Progenitor cell of endocrine pancreas (in vitro differentiated cells): Measurements from ENCODE around the gene DSG2. TPM values are rescaled to one million over a fixed set of nuclear protein-coding genes. Genes with fewer than 3 reads are reported as not detected.
"Not testable (repeated sequence)": the region's sequence is repeated elsewhere in the genome, so short reads cannot be mapped to it uniquely, and the experiment has no call there.

Source experiments
- DNase-seq: peaks from one replicate; pipeline ENCODE4 v3.0.0; 2021; ENCODE audit warnings: low spot score; ENCODE audit not compliant: unreplicated experiment
- H3K27ac Mint-ChIP-seq: 2 replicates; pipeline ENCODE4 v1.8.0; 2021; ENCODE audit warnings: mild to moderate bottlenecking, moderate library complexity, mixed read lengths
- H3K27me3 Mint-ChIP-seq: 2 replicates; pipeline ENCODE4 v1.8.0; 2021; ENCODE audit warnings: mixed read lengths
- H3K36me3 Mint-ChIP-seq: 2 replicates; pipeline ENCODE4 v1.8.0; 2022; ENCODE audit warnings: mixed read lengths; ENCODE audit not compliant: insufficient read depth
- H3K4me1 Mint-ChIP-seq: 2 replicates; pipeline ENCODE4 v1.8.0; 2021; ENCODE audit warnings: low read depth, mixed read lengths
- H3K4me3 Mint-ChIP-seq: 2 replicates; pipeline ENCODE4 v1.8.0; 2021; ENCODE audit warnings: low read depth, mild to moderate bottlenecking, moderate library complexity, mixed read lengths
- H3K9me3 Mint-ChIP-seq: 2 replicates; pipeline ENCODE4 v1.8.0; 2021; ENCODE audit warnings: low read depth, mixed read lengths
- CTCF ChIP-seq: fragments of 200-600 bp; sonication (generic); IDR thresholded peaks from one replicate; pipeline ENCODE4 v1.5.0; 2021; ENCODE audit warnings: antibody characterized with exemption, mild to moderate bottlenecking; ENCODE audit not compliant: unreplicated experiment
- total RNA-seq: library from RNA; stranded (reverse); gene quantifications from 2 replicates; pipeline ENCODE4 v1.2.1, GENCODE V29; 2021

DSG2 gene
- total RNA-seq, 1 donor from 2014 or later = 120 TPM

- TF ChIP-seq CTCF = peak; percentile 14
- no peak overlapping the region for H3K27ac Mint-ChIP-seq
- no peaks in the 10 kb centered on the region for H3K27me3 Mint-ChIP-seq
- DNase-seq = no peak
- H3K4me3 Mint-ChIP-seq = no peak overlapping the region
- peaks cover 21% of the 10 kb centered on the region for H3K4me1 Mint-ChIP-seq
- H3K9me3 Mint-ChIP-seq = peaks cover 3% of the 10 kb centered on the region
- peaks cover 13% of the 10 kb centered on the region for H3K36me3 Mint-ChIP-seq
These were observed 8.2 kb downstream of the DSG2 start for GRCh38 chr18:31506024-31506742.

GRCh38 chr18:31507124-31507523, 9.1 kb downstream of the DSG2 start:
- DNase-seq, H3K27me3 Mint-ChIP-seq, H3K27ac Mint-ChIP-seq, H3K9me3 Mint-ChIP-seq, H3K4me3 Mint-ChIP-seq: not testable (repeated sequence)
- Mint-ChIP-seq H3K4me1 (peaks cover 25% of the 10 kb centered on the region), H3K36me3 (peaks cover 14% of the 10 kb centered on the region)

DNA sequence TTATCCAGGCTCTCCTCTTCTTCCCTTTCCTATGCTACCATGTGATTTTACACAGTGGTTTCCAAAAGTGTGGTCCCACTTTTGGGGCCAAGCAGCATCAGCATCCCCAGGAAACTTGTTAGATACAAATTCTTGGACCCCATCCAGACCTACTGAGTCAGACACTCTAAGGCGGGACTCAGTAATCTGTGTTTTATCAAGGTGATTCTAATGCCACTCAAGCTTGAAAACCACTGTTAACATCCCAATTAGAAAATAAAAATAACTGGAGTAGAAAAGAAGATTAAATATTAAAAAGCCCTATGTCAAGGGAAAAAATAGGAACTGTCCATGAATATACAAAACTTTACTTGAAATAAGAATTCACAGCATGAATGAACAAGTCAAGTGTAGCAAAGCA, 10.8 kb downstream of the DSG2 start:
- Mint-ChIP-seq H3K4me3 (no peak overlapping the region), H3K27me3 (no peaks in the 10 kb centered on the region), H3K27ac (no peak overlapping the region), H3K36me3 (peaks cover 15% of the 10 kb centered on the region), H3K4me1 (peaks cover 35% of the 10 kb centered on the region), H3K9me3 (peaks cover 3% of the 10 kb centered on the region)
- DNase-seq = no peak
- no peak for TF ChIP-seq CTCF

DNA sequence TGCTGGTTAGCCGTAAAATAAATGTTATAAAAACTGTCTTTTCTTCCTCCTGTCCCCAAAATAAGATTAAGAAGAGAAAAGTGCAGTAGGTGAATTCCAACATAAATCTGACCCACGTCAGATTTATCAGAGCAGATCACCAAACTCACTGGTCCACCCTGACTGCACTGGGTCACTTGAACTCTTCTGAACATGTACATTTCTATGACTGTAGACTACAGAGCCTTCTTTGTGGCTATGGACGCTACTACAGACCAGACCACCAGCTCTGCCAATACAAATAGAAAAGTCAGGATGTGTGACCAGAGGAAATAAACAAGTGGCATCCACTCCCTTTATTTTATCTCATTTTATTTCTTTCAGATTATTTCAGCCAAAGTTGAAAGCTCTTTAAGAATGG, 11.6 kb downstream of the DSG2 start:
- no peak overlapping the region for H3K27ac Mint-ChIP-seq
- TF ChIP-seq CTCF = no peak
- H3K9me3 Mint-ChIP-seq = peaks cover 3% of the 10 kb centered on the region
- no peak overlapping the region for H3K4me3 Mint-ChIP-seq
- H3K36me3 Mint-ChIP-seq = peaks cover 16% of the 10 kb centered on the region
- no peak for DNase-seq
- peaks cover 38% of the 10 kb centered on the region for H3K4me1 Mint-ChIP-seq
- no peaks in the 10 kb centered on the region for H3K27me3 Mint-ChIP-seq

GRCh38 chr18:31510319-31510718, 12.3 kb downstream of the DSG2 start:
- peaks cover 38% of the 10 kb centered on the region for H3K4me1 Mint-ChIP-seq
- H3K36me3 Mint-ChIP-seq = peaks cover 16% of the 10 kb centered on the region
- H3K4me3 Mint-ChIP-seq = peak overlapping the region; percentile 15
- H3K9me3 Mint-ChIP-seq = peaks cover 3% of the 10 kb centered on the region
- H3K27me3 Mint-ChIP-seq = no peaks in the 10 kb centered on the region
- no peak for DNase-seq
- TF ChIP-seq CTCF = no peak
- H3K27ac Mint-ChIP-seq = peak overlapping the region; percentile 69

DNA sequence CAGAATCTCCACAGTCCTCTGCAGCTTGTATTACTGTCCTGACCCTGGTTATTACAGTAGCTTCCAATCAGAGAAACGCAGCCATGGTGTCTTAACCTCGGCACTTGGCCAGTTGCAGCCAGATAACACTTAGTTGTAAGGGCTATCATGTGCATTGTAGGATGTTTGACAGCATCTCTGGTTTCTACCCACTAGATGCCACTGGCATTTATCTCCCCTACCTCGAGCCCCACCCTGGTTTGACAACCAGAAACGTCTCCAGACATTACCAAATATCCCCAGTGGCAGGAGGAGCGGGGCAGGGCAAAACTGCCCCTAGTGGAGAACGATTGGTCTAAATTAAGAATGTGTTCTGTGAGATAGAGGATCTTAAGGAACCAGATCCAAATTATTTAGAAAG, 13.1 kb downstream of the DSG2 start:
- peak; percentile 27 for TF ChIP-seq CTCF
- Mint-ChIP-seq H3K27ac (no peak overlapping the region), H3K9me3 (peaks cover 3% of the 10 kb centered on the region), H3K27me3 (no peaks in the 10 kb centered on the region), H3K4me1 (peaks cover 38% of the 10 kb centered on the region), H3K36me3 (peaks cover 16% of the 10 kb centered on the region), H3K4me3 (no peak overlapping the region)
- DNase-seq = no peak
